Skin epidermis (tissue), 12 donors: ENCODE measurements around the gene RRBP1.

ENCODE experiments used
- H3K27ac ChIP-seq, 21 experiments: fragments of 200-600 bp; sonication (generic) in 11 of 21; one replicate each; pipeline ENCODE4 v1.5.0; 2020; ENCODE audit warnings: mild to moderate bottlenecking in 3 of 21, inconsistent platforms in 2 of 21, moderate library complexity in 2 of 21
- H3K4me3 ChIP-seq, 7 experiments: fragments of 200-600 bp; sonication (generic) in 2 of 7; one replicate each; pipeline ENCODE4 v1.5.0; 2020; ENCODE audit warnings: inconsistent platforms in 2 of 7, mild to moderate bottlenecking in 2 of 7, moderate library complexity in 1 of 7

The RRBP1 gene, protein sequence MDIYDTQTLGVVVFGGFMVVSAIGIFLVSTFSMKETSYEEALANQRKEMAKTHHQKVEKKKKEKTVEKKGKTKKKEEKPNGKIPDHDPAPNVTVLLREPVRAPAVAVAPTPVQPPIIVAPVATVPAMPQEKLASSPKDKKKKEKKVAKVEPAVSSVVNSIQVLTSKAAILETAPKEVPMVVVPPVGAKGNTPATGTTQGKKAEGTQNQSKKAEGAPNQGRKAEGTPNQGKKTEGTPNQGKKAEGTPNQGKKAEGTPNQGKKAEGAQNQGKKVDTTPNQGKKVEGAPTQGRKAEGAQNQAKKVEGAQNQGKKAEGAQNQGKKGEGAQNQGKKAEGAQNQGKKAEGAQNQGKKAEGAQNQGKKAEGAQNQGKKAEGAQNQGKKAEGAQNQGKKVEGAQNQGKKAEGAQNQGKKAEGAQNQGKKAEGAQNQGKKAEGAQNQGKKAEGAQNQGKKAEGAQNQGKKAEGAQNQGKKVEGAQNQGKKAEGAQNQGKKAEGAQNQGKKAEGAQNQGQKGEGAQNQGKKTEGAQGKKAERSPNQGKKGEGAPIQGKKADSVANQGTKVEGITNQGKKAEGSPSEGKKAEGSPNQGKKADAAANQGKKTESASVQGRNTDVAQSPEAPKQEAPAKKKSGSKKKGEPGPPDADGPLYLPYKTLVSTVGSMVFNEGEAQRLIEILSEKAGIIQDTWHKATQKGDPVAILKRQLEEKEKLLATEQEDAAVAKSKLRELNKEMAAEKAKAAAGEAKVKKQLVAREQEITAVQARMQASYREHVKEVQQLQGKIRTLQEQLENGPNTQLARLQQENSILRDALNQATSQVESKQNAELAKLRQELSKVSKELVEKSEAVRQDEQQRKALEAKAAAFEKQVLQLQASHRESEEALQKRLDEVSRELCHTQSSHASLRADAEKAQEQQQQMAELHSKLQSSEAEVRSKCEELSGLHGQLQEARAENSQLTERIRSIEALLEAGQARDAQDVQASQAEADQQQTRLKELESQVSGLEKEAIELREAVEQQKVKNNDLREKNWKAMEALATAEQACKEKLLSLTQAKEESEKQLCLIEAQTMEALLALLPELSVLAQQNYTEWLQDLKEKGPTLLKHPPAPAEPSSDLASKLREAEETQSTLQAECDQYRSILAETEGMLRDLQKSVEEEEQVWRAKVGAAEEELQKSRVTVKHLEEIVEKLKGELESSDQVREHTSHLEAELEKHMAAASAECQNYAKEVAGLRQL (N-terminal part only)

DNA sequence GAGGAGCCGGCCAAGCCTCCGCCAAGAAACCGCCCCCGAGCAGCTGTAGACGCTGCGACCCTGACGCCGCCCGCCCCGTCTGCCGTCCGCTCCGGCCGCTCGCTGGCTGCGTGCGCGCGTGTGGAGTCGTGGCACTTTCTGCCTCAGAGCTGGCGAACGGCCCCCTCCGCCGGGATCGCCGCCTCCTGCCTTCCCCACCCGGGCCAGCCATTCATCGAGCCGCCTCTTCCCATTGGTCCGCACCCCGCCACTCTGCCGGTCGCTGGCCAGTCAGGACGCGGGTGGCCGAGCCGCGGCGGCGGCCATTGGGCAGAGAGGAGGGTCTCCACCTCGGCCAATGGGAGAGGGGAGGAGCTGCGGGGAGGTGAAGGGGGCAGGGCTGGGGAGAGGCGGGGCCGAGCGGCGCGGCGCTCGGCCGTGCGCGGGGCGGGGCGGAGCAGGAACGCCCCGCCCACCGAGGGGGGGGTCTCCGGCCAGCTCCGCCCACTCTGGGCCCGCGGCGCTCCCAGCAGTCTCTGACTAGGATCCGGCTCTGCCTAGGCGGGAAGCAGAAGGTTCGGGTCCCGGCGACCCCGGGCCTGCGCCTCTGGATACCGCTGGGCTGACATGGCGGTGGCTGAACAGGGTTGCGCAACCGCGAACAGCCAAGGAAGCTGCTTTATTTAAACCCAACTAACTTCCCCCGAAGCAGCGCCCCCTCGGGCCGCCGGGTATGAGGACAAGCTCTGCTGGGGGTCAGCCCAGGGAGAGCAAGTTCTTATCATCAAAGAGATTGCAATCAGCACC is at the start of gene RRBP1:
RRBP1 (minus strand) TSS at position 140 of the 786 bp plus-strand sequence. CDS start 21,735 bp downstream, outside the sequence.
- Histone ChIP-seq H3K27ac (peak within 1 kb of the TSS; percentile 66 to 92 (median 89)), H3K4me3 (peak within 1 kb of the TSS; percentile 66 to 90 (median 83))

DNA sequence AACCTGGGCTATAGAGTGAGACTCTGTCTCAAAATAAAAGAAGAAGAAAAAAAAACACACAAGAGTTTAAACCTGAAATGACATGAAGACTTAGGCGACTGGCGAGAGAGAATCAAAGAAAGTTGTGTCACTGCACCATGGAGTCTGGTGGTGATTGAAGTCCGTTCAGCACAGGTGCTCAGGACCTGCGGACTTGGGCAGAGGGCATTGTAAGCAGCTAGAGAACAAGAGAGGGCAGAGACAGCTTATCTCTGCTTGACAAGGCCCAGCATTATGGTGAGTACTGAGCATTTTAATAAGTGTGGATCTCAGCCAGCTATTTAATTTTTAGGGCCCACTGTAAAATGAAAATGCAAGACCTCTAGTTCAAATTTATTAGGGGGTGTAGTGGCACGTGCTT is 49.2 kb upstream of the RRBP1 start:
- Histone ChIP-seq H3K27ac (no peak overlapping the region), H3K4me3 (no peak overlapping the region)

DNA sequence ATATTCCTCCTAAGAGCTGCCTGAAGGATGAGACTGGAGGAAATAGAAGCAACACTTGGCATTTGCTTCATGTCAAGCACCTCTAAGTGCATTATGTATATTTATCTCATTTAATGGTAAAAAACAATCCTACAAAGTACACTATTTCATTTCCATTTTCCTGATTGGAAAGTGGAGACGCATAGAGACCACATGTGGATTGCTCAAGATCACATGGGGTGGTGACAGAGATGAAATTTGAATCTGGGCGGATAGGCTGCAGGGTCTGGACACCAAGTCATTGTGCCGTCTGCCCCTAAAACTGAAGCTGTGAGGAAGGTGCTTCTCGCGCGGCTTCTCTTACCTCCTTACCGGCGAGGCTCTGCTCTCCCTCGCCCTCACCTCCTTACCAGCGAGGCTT is 48.0 kb upstream of the RRBP1 start:
- Histone ChIP-seq H3K27ac (no peak overlapping the region), H3K4me3 (no peak overlapping the region)

DNA sequence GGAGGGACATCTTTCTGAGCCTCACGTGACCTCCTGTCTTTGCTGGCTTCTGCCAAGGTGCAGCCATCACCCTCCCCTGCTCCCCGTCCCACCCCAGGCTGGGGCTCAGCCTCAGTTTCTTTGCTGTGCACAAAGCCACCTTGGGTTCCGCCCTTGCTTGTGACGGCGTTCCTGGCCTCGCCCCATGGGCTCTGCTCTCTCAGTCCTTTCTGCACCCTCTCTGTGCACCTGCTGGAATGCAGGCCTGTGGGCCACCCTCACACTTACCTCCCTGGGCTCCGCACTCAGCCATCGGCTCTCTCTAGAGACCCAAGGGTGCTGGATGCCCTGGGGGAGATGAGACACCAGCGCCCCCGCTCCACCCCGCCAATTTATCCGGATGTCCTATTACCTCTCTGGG is 46.0 kb upstream of the RRBP1 start:
- Histone ChIP-seq H3K4me3 (no peak overlapping the region), H3K27ac (no peak overlapping the region)

DNA sequence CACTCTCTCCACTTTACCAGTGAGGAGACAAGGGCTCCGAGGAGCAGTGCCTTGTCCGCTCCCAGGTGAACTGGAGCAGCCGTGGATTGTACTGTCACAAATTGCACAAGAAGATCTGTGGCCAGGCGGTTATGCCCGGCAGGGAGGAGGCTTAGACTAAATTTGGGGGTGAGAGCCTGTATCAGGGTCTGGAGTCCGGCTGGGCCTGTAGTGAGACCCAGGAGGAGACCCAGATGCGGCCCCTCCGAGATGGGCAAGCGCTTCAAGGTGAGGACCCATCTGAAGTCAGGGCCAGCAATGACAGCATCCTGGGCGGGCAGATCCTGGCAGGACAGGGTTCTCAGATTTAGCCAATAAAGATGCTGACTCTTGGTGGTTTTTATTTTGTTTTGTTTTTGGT is 45.3 kb upstream of the RRBP1 start:
- H3K27ac ChIP-seq, result no peak overlapping the region

DNA sequence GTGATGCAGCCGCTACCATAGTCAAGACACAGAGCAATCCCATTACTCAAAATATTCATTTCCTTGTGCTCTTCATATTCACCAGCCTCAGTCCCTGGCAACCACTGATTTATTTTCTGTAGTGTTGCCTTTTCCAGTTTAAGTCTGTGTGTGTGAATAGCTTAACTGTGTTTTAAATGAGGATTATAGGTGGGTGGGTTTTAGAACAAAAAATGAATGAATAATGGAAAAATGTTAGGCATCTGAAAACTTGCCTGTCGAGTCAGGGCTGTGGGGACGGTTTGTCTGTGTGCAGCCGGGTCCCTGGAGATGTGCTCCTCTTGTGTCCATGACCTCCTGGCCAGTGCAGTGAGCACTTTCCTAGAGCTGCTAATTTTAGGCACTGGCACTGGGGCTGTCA is 44.9 kb upstream of the RRBP1 start:
- no peak overlapping the region for H3K27ac ChIP-seq
- H3K4me3 ChIP-seq, result no peak overlapping the region

More for the DNA sequence above, 45.3 kb upstream of the RRBP1 start:
- no peak overlapping the region for H3K4me3 ChIP-seq

DNA sequence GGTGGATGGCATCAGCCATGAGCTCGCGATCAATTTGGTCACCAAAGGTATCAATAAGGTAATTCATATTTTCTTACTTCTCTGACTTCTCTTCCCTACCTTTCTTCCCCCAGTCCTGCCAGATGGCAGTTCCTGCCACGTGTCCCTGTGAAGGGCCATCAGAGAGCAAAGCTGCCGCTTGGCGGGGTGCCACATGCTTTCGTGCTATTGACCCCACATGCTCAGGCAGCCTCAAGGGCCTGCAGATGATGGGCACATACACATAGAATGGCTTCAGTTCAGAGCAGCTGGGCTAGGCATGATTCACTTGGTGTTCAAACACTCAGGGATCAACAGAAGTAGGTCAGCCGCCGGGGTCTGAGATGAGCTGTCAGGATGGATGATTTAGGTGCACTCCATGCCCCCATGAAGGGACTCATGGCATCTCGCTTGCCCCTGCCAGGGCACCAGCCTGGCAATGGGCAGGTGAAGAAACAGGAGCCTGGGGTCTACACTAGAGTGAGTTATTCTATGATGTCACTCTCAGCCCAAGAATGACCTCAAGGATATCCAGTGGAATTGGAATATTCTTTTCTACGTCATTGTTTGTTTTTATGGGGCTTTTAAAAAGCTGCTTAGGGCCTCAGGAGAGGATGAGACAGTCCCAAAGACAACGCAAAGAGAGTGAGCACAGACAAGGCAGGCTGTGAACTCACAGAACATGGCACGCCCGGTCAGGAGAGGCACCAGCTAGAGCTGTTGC is 43.2 kb upstream of the RRBP1 start:
- H3K4me3 ChIP-seq, result no peak overlapping the region
- H3K27ac ChIP-seq, result no peak overlapping the region

DNA sequence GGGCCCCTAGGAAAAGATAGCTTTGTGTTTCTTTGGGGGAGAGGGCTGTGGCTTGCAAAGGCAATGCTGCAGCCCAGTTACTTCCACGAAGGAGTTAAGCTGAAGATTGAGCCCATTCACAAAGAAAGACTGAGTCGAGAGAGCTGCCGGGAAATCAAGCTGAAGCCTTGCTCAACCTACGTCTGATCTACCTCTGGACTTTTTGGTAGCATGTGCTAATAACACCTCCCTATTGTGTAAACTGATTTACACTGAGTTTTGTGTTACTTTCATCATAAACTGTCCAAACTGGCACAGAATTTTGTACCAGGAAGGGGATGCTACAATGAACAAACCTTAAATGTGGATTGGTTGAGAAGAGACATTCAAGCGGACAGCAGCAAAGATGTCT is 41.3 kb upstream of the RRBP1 start:
- no peak overlapping the region for H3K27ac ChIP-seq
- H3K4me3 ChIP-seq, result no peak overlapping the region

DNA sequence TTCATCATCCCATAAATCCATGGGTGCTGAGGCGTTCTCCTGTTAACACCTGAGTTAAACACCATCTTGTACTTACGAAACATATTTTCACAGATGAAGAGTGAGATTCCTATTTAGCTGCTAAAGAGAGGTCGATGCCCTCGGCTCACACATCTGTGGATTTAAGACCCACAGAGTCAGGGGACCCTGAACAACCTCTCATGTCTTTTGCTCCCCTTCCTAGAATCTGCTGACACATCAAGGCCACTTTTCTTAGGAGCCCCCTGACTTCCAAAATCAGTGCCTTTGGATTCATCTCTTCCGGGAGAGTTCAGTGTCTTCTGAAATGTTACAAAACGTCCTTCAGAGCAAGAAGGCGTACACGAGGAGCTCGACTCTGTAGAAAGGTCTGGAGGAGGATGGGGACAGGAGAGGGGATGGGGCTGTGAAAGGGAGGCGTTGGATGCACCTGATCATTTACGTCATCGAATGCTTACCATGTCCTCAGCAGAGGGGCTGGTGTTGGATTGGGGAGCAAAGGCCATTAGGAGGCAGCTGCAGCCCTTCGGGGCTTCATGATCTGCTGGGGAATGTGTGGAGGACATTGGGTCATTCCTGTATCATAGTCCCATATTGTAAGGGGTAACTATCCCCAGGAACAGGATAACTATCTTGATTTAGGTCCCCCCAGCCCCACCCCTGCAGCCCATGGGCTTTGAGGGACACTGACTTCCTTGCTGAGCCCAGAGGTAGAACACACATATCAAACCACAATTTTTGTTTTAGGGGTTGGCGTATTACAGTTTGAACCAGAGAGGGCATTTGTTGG is 40.7 kb upstream of the RRBP1 start:
- H3K27ac ChIP-seq, result no peak overlapping the region

DNA sequence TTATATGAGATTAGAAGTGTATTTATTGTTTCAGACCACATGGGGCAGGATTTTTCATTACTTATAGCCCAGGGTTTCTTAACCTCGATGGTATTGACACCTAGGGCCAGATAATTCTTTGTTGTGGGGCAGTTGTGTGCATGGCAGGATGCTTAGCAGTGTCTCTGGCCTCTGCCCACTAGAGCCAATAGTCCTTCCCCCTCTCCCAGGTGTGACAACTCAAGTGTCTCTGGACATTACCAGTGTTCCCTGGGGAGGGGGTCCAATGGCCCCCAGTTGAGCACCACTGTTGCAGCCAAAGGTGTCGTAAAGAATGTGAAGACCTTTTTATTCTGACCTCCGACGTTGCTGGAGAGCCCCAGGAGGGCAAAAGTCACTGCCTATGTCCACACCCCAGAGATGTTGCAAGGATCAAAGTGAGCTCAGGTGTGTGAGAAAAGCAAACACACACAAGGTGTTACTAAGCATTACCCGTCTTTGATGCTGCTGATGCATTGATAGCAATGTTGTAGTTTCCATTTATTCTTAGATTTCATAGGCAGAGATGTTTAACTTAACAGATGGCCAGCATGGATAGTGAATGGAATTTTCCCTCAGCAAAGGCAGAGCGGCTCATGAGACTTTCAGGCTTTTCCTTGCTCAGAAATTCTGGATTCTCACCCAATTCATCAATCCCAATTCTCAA is 39.9 kb upstream of the RRBP1 start:
- no peak overlapping the region for H3K27ac ChIP-seq

More for the DNA sequence above, 40.7 kb upstream of the RRBP1 start:
- no peak overlapping the region for H3K4me3 ChIP-seq

DNA sequence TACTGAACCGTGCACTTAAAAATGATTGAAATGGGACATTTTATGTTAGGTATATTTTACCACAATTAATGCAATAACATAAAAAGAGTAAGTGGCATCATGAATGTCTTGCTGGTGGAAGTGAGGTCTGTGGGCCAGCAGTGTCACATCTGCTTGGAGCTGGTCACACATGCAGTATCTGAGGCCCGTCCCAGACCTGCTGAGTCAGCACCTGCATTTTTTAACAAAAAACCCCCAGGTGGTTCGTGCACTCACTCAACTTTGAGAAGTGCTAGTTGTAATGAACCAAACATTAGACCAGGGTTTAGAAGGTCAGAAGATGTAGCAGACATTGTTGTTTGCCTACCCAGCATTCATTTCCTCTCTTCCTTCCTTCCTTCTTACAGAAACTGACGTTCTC is 38.7 kb upstream of the RRBP1 start:
- Histone ChIP-seq H3K27ac (no peak overlapping the region), H3K4me3 (no peak overlapping the region)

More for the DNA sequence above, 39.9 kb upstream of the RRBP1 start:
- no peak overlapping the region for H3K4me3 ChIP-seq

DNA sequence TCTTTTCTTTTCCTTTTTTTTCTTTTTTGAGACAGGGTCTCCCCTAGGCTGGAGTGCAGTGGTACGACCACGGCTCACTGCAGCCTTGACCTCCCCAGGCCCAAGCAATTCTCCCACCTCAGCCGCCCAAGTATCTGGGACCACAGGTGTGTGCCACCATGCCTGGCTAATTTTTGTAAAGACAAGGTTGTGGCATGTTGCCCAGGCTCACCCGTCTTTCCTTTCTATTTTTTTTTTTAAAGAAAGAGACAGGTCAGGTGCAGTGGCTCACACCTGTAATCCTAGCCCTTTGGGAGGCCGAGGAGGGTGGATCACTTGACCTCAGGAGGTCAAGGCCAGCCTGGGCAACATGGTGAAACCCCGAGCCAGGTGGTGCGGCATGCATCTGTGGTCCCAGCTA is 34.3 kb upstream of the RRBP1 start:
- no peak overlapping the region for H3K4me3 ChIP-seq
- H3K27ac ChIP-seq, result no peak overlapping the region

DNA sequence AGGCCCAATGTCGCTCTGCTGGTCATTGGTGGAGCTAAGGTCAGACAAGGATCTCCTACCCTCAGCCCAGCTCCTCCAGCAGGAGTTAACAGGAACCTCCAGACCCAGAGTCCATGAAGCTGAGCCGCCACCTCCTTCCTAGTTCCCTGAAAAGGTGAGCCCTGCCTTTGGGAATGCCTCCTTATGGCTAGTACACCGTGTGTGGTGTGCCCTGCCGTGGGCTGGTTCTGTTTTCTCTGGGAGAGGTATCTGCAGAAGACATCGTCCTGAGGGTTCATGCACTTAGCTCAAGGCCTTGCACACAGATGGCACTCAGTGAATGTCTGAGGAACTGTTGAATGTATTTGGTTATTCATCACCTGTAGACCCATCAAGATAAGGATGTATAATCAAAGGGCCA is 33.0 kb upstream of the RRBP1 start:
- no peak overlapping the region for H3K4me3 ChIP-seq
- no peak overlapping the region for H3K27ac ChIP-seq

DNA sequence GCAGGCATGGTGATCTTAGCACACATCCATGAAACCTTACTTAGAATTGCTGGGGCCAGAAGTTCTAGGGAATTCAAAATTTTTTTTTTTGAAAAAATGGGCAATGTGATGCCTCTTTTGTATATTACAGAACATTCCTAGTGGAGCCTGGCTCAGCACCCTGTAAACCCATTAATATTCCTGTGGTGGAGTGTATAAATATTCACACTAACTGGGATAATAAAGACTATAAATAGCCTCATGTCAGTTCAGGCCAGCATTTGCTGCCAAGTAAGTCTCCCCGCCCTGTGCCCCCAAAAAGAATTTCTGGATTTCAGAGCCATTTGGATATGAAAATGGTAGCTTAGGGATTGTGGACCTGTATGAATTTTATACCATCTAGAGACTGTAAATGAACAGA is 32.6 kb upstream of the RRBP1 start:
- H3K4me3 ChIP-seq, result no peak overlapping the region
- H3K27ac ChIP-seq, result no peak overlapping the region

DNA sequence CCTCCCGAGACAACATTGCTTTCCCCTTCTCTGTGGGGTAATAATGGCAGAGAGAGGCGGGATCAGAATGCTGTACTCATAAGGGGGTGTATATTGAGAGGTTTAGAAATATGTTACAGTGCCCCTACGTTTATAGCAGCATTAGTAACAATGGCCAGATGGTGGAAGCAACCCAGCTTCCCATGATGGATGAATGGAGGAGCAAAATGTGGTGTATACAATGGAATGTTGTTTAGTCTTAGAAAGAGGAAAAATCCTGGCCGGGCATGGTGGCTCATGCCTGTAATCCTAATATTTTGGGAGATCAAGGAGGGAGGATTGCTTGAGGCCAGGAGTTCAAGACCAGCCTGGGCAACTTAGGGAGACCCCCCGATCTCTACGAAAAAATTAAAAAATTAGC is 30.7 kb upstream of the RRBP1 start:
- Histone ChIP-seq H3K4me3 (no peak overlapping the region), H3K27ac (no peak overlapping the region)

DNA sequence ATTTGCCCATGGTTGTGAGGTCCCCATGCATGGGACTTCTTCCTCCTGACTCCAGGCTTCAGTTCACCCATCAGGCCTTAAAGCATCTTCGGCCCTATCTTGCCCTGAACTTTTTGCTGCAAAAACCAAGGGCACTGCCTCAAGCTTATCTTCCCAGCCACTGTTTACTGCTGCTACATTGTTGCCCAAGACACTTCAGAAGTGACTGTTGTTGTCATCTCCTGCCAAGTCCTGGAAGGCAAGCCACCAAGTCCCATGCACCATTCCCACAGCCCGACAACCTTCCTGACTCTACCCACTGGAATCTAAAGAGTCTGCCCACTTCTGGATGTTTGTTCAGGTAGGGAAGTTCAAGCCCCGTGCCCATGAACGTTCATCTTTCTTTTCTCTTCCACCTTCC is 30.2 kb upstream of the RRBP1 start:
- no peak overlapping the region for H3K27ac ChIP-seq
- H3K4me3 ChIP-seq, result no peak overlapping the region

DNA sequence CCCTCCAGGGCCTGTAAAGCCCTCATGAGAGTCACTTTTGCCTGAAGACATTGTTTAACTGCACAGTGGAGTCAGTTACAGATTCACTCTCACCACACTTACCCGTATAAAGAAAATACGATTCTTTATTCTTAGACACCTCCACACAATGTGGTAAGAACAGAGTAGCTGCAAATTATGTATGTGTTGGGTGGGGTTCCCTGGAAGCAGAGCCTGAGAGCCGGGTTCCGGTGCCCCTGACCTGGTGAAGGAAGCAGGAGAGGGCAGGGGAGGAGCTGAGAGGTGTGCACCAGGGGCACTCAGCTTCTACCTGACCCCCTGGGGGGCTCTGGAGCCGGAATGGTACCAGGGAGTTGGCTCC is 29.2 kb upstream of the RRBP1 start:
- Histone ChIP-seq H3K4me3 (no peak overlapping the region), H3K27ac (no peak overlapping the region)
